Thyroid gland (tissue), 4 donors: ENCODE results near the gene PTPRN2.

Source experiments
- CTCF ChIP-seq, 6 experiments: fragments of 200-600 bp in 3 of 6; fragments of 450-650 bp in 3 of 6; sonication (generic) in 3 of 6; IDR thresholded peaks; one replicate each; pipeline ENCODE4 v1.5.1; 2016 to 2019; ENCODE audit warnings: antibody characterized with exemption in 6 of 6, mild to moderate bottlenecking in 2 of 6, inconsistent platforms in 1 of 6, moderate library complexity in 1 of 6
- POLR2A ChIP-seq, 2 donors: fragments of 450-650 bp; IDR thresholded peaks; one replicate each; pipeline ENCODE4 v1.6.1; 2017; ENCODE audit warnings: antibody characterized with exemption in 2 of 2, mild to moderate bottlenecking in 2 of 2, moderate library complexity in 1 of 2

DNA sequence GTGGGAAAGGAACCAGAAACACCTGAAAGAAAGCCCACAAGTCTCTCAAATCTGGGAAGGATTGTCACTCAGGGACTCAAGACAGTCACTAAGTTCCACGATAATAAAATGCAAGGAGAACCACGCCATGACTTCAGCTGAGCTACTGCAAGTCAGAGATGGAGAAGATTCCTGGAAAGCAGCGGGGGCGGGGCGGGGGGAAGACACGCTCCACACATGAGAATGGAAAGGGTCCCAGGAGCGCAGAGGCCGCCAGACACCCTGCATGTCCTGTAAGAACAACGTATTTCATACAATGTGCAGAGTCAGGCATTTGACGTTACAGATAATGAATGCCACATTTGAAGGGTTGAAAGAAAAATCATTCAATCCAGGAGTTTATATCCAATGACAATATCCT is 448.1 kb downstream of the PTPRN2 start:
- TF ChIP-seq CTCF (IDR thresholded peaks at IDR 0.05) (no peak), POLR2A (IDR thresholded peaks at IDR 0.05) (no peak)
